Activated effector memory CD4-positive, alpha-beta T cell treated with anti-CD3 and anti-CD28 coated beads, Interleukin-2, amount 50 U/mL, for 16 hours (primary cell): Measurements from ENCODE around the gene DTNB.
"Not testable (repeated sequence)": the region's sequence is repeated elsewhere in the genome, so short reads cannot be mapped to it uniquely, and the experiment has no call there.

Source experiments
- DNase-seq: peaks from one replicate; pipeline ENCODE4 v3.0.0-alpha.2; 2020

DTNB gene

DNA sequence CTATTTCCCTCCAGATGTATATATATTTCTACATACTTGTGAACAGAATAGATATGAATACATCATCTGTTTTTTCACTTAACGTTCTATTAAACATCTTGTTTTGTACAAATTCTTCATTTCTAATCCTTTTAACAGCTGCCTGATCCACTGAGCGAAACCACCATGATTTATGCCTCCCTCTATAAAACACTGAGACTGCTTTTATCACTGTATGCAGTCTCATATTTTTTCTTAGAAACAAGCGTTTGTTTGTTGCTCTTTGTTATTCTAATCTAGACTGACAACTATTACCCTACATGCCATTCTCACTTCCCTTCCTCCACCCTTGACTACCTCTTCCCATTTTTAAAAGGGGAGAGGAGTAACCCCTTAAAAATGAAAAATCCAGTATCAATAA is 88.2 kb downstream of the DTNB start:
- no peak for DNase-seq

DNA sequence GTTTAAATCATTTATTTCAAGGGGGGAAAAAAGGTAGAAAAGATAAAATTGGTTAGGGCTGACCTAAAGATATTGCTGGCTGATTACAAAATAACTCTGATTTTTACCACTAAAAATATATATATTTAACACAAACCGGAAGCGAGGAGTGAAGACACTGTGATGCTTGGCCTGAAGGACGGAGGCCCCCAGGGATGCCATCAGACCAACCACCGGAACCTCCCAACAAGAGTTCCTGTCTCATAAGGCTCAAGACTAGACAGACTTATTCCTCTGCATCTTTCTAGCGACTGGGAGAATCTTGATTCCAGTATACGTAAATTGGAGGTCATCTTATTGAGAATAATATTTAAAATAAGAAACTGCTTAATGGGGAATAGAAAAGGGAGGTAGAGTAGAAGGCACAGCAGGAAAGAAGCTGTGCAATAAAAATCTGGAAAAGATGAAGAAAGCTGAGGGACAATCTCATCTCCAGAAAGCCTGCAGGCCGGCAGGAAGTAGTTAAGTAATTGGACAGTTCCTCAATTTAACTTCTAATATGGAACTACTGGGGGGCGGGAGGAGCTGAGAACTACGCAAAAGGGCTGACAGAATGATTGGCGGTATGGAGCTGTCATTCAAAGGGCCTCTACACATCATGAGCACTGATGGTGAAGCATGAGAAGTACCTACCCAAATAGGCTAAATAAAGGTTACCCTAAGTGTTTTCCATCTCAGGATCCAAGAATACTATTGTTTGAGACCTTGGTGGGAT is 91.1 kb downstream of the DTNB start:
- DNase-seq: no peak

DNA sequence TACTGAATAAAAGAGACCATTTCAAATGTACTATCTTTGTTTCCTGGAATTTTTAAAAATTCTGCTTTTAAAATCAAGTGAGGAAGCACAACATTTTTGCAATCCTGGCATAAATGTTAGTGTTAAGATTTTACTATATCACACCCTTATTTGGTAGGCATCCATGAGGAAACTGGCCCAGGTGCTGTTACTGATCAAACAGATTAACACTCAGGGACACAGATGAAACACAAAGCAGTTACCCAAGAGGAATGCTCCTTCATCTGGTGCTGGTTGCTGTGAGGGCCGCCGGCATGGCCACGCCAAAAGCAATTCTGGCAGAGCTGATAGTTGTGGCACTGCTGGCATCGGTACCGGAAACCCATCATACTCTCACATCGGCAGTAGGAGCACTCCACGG is 96.8 kb downstream of the DTNB start:
- no peak for DNase-seq

DNA sequence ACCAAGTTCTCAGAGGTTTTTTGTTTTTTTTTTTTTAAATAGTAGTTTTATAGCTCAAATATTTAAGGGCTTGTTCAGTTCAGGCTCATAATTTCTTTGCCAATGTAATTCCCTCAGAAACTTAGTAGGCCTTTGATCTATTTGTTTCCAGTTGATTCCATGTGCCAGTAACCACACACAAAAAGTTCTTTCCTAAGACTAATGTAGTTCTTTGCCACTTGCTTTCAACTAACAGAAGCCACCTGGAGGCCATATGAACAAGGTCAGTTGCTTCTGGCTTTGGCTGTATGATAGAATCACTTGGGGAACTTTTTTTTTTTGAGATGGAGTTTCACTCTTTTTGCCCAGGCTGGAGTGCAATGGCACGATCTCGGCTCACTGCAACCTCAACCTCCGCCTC is 100.7 kb downstream of the DTNB start:
- DNase-seq: no peak

DNA sequence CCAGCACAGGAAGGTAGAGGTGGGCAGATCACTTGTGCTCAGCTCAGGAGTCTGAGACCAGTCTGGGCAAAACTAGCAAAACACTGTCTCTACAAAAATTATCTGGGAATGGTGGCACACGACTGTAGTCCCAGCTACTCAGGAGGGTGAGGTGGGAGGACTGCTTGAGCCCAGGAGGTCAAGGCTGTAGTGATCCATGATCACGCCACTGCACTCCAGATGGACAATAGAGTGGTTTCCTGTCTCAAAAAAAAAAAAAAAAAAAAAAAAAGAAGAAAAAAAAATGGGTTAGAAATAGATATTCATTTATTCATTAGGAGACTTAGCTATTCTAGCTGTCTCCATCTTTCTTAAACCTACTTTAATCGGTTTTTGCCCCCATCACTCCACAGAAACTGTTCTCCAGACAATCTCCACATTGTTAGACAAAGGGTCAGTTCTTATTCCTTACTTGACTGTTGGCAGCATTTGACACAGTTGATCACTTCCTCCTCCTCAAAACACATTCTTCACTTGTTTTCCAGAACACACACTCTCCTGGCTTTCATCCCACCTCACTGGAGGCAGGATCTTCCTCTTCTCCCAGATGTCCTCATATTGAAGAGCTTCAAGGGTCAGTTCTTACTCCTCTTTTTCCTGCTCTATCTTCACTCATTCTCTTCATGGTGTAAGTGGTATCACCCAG is 103.1 kb downstream of the DTNB start:
- no peak for DNase-seq

DNA sequence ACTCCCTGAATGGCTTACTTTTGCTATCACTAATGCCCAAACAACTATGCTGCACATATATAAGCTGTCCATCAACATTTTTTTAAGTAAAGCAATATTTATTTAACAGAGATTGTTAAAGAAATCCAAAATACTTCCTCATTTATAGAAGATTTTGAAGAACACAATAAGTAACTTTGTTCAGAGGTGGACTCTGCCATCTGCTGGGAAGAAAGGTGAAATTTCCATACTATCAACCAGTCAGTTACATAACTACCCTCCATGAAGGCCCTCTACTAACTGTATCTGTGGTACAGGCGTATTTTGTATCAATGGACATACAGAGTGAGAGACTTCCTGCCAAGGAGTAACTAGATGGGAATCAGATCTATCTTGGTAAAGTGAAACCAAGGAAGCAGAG is 106.0 kb downstream of the DTNB start:
- DNase-seq: no peak

DNA sequence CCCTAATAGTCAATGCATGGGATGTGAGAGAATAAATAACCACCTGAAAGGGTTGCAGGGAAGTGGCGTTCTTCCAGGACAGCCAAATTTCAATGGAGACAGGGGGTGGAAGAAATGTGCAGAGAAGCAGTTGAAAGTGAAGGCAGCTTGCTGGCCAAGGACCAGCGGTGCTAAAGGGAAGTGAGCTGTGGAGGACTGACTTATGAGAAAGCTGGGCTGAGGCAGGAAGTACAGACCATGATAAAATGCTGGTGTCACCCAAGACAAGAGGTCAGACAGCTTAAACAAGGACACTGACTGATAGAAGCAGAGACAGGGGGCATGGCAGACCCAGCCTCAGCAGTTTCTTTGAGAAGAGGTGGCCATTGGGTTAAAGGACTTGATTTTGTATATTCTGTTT is 106.7 kb downstream of the DTNB start:
- no peak for DNase-seq

DNA sequence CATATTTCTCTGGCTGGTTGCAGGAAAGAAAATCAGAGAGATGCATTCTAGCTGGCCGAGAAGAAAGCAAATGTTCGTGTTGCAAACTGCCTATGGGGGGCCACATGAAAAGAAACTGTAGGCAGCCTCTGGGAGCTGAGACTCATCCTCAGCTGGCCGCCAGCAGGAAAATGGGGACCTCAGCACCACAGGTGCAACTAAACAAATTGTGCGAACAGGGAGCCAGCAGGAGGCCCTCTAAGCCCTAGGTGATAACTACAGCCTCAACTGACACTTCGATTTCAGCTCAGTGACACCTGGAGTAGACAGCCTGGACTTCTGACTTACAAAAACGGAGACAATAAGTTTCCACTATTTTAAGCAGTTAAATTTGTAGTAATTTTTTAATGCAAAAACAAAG is 107.3 kb downstream of the DTNB start:
- no peak for DNase-seq

DNA sequence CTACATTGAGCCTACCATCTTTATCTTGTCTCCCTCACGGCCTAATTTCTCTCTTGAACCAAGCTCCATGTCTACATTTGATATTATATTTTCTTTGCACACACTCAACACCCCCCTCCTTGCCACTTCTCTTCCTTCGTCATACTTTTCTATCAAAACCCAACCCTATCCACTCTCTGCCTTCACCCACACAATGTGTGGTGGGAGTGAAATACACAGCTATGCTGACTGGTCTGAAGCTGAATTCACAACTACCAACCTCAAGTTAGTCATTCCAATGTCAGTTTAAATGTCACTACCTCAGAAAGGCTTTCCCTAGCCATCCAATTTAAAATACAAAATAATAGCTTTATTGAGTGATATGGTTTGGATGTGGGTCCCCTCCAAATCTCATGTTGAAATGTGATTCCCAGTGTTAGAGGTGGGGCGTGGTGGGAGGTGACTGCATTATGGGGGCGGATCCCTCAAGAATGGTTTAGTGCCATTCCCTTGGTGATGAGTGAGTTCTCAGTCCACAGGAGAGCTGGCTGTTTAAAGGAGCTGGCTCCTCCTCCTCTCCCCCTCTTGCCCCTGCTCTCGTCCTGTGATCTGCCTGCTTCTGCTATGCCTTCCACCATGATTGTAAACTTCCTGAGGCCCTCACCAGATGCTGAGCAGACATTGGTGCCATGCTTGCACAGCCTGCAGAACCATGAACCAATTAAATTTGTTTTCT is 112.1 kb downstream of the DTNB start:
- DNase-seq: no peak

DNA sequence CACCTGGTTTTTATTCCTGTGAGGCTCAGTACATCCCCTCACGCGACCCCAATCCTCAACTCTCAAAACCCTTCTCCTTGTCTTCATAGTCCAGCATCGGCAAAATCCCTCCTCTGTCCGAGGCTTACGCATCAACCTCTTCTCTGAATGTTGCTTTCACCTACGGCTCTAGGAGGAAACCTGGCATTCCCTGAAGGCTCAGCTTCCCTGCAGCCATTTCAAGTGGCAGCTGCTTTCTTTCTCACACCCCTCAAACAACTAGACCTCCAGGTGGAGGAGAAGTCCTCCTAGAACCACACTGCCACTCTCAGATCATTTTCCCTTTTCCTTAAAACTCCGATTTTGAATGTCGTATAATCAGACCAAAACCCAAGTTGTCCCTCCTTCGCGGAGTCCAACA is 114.2 kb downstream of the DTNB start:
- DNase-seq: no peak

DNA sequence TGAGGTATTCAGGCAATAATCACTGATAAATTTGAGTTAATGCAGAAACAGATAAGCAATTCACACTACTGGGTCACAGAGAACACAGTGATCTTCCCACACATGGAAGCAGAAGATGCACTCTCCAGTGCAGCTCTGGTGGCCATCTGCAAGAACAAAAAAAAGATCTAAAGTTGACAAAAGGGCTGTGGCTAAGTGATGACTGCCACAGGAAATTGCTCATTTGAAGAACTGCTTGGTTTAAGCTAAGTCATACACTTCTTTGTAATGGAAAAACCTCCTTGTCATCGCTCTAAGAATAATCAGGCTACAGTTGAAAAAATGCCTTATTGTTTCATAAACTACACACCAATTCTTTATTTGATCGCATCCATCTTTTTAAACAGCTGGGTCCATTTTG is 115.1 kb downstream of the DTNB start:
- peak; percentile 69 for DNase-seq

DNA sequence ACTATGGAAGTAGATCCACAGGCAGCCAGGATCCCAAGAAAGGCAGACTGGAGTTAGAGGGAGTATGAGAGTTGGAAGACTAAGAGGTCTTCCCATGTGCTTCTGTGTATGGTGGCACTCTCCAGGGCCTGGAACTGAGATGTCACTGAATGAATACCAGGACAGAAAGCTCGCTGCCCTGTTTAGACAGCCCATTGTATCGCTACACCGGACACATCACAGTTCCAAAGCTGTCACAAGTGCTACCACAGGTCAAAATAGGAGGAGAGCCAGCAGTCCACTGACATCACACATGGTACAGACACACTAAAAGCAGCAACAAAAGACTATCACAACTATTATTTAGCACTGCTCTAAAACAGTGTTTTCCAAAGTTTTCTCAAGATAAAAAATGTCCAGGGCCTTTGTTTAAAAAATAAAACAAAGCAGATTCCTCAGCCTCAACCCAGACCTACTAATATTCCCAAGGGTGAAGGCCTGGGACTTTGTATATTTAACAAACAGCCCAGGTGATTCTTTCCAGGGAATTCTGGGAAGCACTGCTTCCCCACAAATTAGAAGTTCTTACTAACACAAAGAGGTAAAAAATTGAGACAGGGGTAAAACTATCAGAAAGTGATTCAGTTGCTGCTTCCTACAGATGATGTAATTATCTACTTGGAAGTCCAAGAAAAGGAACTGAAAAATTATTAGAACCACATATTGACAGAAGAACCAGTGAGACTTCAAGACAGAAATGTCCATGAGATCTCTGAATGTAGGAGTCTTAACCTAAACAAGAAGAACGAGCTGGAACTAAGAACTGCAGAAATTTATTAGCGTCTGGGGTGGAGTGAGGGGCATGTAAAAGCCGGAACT is 116.0 kb downstream of the DTNB start:
- DNase-seq: no peak

DNA sequence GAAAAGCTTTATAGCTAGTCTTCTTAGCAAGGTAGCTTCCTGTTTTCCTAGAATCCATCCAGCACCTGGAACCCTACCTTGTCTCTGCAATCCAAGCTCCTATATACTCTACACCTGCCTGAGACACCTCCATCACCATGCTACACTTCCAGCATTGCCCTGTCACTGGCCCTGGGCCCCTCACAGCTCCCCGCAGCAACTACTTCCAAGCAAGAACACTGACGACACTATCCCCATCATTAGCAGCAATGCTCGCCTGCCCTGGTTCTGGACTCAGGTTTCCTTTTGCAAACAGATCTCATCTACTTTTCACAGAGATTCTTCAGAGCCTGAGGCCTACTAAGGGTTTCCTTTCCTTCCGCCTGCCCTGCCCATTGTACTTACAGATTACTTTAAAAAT is 121.1 kb downstream of the DTNB start:
- DNase-seq: no peak

DNA sequence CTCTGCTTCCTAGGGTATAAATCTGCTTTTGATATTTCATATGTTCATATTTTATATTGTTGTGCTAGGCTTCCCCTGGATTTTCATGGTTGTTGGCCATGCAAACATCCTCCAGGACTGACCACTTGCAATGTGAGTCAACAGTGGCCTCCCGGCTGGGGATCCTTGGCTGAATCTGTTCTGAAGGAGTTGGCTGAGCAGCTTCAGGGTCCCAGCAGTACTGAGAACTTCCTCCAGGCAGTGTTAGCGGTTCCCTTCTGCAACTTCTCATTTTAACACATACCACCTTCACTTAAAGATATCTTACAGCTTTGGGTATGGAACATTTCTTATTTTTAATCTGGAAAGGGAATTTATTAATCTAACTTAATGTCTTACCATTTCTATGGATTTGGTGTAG is 122.1 kb downstream of the DTNB start:
- no peak for DNase-seq

DNA sequence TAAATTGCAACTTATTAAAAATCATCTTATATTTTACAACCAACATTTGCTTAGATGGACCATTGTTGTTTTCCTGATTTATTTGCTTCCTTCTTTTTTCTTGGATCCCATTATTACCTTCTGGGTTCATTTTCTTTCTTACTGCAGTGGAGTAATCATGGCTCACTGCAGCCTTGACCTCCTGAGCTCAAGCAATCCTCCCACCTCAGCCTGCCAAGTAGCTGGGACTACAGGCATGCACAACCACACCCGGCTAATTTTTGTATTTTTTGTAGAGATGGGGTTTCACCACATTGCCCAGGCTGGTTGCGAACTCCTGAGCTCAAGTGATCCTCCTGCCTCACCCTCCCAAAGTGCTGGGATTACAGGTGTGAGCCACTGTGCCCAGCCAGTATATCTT is 123.8 kb downstream of the DTNB start:
- DNase-seq: not testable (repeated sequence)

DNA sequence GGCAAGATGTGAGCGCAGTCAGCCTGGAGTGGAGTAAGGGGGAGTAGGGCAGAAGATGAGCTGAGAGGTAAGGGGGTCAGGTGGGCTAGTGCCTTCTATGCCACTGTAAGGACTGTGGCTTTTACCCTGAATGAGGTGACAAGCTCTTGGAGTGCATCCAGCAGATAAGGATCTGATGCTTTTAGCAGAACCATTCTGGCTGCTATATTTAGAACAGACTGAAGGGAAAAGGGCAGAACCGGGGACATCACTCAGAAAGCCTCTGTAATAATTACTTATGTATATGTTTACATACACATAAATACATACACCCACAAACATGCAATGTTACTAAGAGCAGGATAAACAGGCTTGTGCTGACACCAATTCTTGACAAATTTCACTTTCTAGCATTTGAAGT is 124.8 kb downstream of the DTNB start:
- no peak for DNase-seq

DNA sequence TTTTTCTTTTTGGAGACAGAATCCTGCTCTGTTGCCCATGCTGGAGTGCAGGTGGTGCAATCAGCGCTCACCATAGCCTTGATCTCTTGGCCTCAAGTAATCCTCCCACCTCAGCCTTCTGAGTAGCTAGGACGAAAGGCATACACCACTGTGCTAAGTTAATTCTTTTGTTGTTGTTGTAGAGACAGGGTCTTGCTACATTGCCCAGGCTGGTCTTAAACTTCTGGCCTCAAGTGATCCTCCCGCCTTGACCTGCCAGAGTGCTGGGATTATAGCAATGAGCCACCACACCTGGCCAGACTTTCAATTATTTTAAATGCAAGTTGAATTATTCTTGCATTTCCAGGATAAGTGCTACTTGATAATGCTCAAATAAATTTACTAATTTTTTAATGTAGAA is 126.5 kb downstream of the DTNB start:
- DNase-seq: no peak

DNA sequence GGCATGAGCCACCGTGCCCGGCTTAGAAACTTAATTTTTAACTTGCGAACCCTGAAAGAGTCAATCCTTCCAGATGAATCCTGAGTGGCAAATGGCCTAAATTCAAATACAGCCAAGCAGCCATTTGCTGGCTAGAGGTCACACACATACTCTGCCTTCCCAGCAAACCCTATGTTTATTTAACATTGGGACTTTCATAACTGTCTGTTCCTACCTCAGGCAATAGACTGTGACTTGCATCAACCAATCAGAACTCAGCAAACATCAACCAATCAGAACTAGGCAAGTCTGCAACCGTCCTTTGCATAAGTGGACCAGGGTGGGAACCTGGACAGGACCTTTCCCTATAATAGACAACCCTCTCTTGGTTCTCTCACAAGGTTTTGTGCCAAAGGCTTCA is 127.5 kb downstream of the DTNB start:
- DNase-seq: no peak

DNA sequence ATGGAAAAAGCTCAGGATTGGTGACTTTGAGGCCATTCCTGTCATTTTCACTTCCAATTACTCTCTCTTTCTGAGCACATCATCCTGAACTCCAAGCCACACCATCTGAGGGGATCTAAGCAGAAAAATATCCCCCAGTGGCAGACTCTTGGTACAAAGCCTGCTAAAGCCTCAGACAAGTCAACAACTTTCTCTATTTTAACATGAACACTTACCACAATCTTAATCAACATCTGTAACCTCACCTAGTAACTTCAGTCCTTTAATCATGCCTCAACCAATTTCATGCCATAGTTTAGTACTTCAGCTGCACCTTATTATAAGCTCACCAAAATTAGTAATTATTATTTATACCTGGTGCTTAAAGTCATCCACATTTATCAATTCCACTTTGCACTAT is 128.9 kb downstream of the DTNB start:
- no peak for DNase-seq

DNA sequence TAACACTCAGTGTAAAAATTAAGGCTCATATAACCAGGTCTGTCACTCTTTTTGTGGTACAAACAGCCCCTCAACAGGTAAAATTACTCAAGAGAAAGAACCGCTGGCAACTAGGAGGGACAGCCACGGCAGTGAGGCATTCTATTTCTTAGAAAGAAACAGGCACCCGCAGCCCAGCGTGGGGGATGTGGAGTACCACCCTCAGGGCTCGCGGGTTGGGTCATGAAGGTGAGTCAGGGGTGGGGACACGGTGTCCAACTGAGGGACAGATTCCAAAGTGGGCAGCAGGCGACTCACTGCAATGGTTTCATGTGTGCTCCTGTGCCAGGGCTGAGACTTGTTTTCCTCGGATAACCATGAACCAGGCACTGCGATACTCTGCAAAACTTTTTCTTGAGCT is 129.4 kb downstream of the DTNB start:
- no peak for DNase-seq

DNA sequence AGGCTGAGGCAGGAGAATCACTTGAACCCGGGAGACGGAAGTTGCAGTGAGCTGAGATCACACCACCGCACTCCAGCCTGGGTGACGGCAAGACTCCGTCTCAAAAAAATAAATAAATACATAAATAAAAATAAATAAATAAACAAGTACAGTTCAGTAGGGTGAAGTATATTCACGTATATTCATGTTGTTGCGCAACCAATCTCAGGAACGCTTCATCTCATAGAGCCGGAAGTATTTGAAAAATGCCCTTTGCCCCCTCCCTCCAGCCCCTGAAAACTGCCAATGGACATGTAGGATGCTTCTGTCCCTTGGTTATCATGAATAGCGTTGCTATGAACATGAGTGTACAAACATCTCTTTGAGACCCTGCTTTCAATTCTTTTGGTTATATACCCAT is 132.0 kb downstream of the DTNB start:
- no peak for DNase-seq

DNA sequence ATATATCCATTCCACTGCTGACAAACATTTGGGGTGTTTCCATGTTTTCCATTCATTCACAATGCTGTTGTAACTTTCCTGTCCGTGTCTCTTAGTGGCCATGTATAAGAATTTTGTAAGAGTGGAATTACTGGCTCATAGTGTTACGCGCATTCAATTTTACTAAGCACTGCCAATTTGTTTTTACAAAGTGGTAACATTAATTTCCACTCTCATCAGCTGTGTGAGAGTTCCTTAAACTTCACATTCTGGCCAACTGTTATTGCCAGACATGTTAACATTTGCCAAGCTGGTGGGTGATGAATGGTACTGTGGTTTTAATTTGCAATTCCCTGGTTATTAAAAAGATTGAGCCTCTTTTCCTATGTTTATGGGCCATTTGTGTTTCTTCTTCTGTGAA is 134.2 kb downstream of the DTNB start:
- DNase-seq: no peak

DNA sequence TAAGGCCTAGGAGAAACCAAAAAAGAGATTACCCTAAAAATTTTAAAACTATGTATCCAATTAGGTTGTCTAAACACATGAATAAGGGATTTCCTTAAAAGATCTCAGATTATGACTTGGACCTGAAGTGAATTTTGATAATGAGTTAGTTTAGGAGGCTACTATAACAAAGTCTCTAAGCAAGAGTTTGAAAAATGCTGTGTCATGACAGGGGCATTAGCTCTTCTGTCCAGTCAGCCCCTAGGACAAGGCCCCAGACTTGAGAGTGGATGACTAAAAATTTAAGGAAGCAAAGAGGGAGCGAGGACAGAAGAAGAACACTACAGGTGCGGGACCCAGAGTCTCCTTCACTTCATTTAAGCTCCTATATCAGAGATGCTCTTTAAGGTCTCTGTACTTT is 135.9 kb downstream of the DTNB start:
- DNase-seq: no peak
